T-cell (primary cell): ENCODE results near the gene FZR1. TPM values are rescaled to one million over a fixed set of nuclear protein-coding genes. Genes with fewer than 3 reads are reported as not detected.

Experiments
- ATAC-seq, 4 experiments: fragments of 200-7000 bp in 3 of 4; fragments of 150-1000 bp in 1 of 4; cut with Tn5 transposase; replicated peaks in 1 of 4; 1 replicate in 3 of 4; 2 replicates in 1 of 4; pipeline ENCODE4 v1.10.0; 2021; ENCODE audit warnings: moderate library complexity in 3 of 4, mild to moderate bottlenecking in 2 of 4, moderate number of reproducible peaks in 1 of 4
- CTCF ChIA-PET, 2 donors: fragments of 300-600 bp; sonication (Branson Sonifier 250); formaldehyde crosslinking; loops; one replicate each; lab custom pipeline; 2022; ENCODE audit warnings: antibody characterized with exemption in 2 of 2; lab: Charles Lee
- POLR2A ChIA-PET, 2 donors: fragments of 300-600 bp; sonication (Branson Sonifier 250); formaldehyde crosslinking; loops; one replicate each; lab custom pipeline; 2022; ENCODE audit warnings: antibody characterized with exemption in 2 of 2; lab: Charles Lee
- DNase-seq, 35 experiments: peaks; one replicate each; pipeline versions ENCODE4 v3.0.0 to v3.0.0-alpha.2; 2013 to 2023
- H3K27ac ChIP-seq: one replicate; pipeline ENCODE4 v1.5.1; 2013; ENCODE audit warnings: low read length
- H3K27me3 ChIP-seq, 2 experiments: replicated peaks in 1 of 2; 1 replicate in 1 of 2; 2 replicates in 1 of 2; pipeline versions ENCODE4 v1.6.1 to v1.7.0; 2013; ENCODE audit warnings: low read length in 1 of 2, mixed read lengths in 1 of 2; ENCODE audit not compliant: control insufficient read depth in 2 of 2, insufficient read depth in 2 of 2; ENCODE audit errors: extremely low read depth in 1 of 2
- H3K36me3 ChIP-seq, 2 donors: 1 replicate in 1 of 2; 2 replicates in 1 of 2; pipeline versions ENCODE4 v1.6.1 to v1.7.0; 2013; ENCODE audit warnings: low read length in 1 of 2; ENCODE audit not compliant: control insufficient read depth in 2 of 2, insufficient read depth in 1 of 2; ENCODE audit errors: extremely low read depth in 1 of 2
- H3K4me1 ChIP-seq, 2 experiments: 1 replicate in 1 of 2; 2 replicates in 1 of 2; pipeline versions ENCODE4 v1.6.1 to v1.7.0; 2013; ENCODE audit warnings: low read length in 2 of 2, mixed read lengths in 1 of 2; ENCODE audit not compliant: insufficient read depth in 2 of 2, control insufficient read depth in 1 of 2; ENCODE audit errors: extremely low read depth in 1 of 2
- H3K4me3 ChIP-seq, 2 donors: 1 replicate in 1 of 2; 2 replicates in 1 of 2; pipeline versions ENCODE4 v1.5.1 to v1.7.0; 2013; ENCODE audit warnings: mild to moderate bottlenecking in 2 of 2, low read length in 1 of 2, moderate library complexity in 1 of 2; ENCODE audit not compliant: control insufficient read depth in 1 of 2; ENCODE audit errors: extremely low read depth in 1 of 2
- H3K9me3 ChIP-seq: 2 replicates; pipeline ENCODE4 v1.7.0; 2013
- H3K27ac Mint-ChIP-seq, 2 donors: one replicate each; pipeline ENCODE4 v1.8.0; 2020 to 2021; ENCODE audit warnings: mild to moderate bottlenecking in 2 of 2, mixed read lengths in 2 of 2
- H3K27me3 Mint-ChIP-seq, 2 donors: one replicate each; pipeline ENCODE4 v1.8.0; 2021 to 2022; ENCODE audit warnings: mixed read lengths in 2 of 2
- H3K36me3 Mint-ChIP-seq: one replicate; pipeline ENCODE4 v1.8.0; 2021; ENCODE audit warnings: mixed read lengths
- H3K4me1 Mint-ChIP-seq, 3 donors: one replicate each; pipeline ENCODE4 v1.8.0; 2020 to 2022; ENCODE audit warnings: mixed read lengths in 3 of 3, mild to moderate bottlenecking in 1 of 3
- H3K4me3 Mint-ChIP-seq, 3 donors: one replicate each; pipeline ENCODE4 v1.8.0; 2020 to 2022; ENCODE audit warnings: mild to moderate bottlenecking in 3 of 3, mixed read lengths in 3 of 3, moderate library complexity in 3 of 3
- H3K9me3 Mint-ChIP-seq, 3 donors: one replicate each; pipeline ENCODE4 v1.8.0; 2020 to 2022; ENCODE audit warnings: mixed read lengths in 3 of 3
- WGBS: methylation state at CpG from one replicate; pipeline ENCODE4 v1.1.5; 2013; ENCODE audit warnings: missing lambda C conversion rate; ENCODE audit not compliant: insufficient coverage; 5-methylcytosine and 5-hydroxymethylcytosine counted together
- total RNA-seq, 35 experiments: library from RNA in 6 of 35; stranded (reverse) in 6 of 35; fragments of 120-200 nt in 1 of 35; gene quantifications; one replicate each; pipeline versions ENCODE4 v1.2.1 to v1.2.4 and lab custom pipeline; 2013 to 2026

The FZR1 gene
- total RNA-seq, 5 donors from 2014 or later (not counting 1 experiment from before 2014, with no cell fraction given) = 74.0 to 85.6 (median 77.8) TPM

DNA sequence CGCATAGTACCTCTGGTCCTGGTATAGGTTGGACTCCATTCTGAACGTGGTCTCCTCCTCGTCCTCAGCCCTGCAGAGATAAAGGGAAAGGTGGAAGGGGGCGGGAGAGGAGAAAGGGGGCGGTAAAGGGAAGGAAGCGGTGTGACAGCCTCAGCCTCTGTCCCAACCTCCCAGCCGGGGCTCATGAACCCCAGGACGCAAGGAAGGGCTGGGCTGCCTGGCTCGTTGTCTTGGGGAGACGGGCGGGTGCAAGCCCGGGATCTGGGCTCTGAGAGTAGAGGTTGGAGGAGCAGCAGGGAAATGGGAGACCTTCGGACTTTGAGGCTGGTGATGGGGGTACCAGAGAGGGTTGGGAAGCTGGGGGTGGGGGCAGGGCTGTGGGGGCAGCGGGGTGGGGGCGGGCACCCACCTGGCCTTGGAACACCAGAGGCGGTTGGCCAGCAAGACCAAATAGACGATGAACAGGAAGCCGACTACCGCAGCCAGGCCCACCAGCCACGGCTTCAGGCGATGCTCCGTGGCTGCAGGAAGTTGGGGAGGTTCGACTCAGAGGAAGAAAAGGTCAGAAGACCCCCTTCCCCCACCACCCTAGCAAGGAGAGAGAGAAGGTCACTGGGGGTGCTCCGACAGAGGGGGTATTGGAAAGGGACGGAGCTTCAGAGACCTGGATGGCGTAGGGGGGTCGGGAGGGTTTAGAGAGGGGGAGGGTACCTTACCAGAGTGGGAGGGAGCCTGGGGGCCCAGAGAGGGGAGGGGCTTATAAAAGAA is 27.5 kb upstream of the FZR1 start:
- no peaks in the 10 kb centered on the region for H3K36me3 Mint-ChIP-seq
- no peaks in the 10 kb centered on the region for H3K9me3 Mint-ChIP-seq
- DNase-seq (peak in 6 of 35 experiments; percentile 7 to 30 (median 17)), ATAC-seq (peak; percentile 10 to 50 (median 30))
- Histone ChIP-seq H3K4me3 (peak overlapping the region in 1 of 2 donors; percentile 15), H3K9me3 (no peaks in the 10 kb centered on the region), H3K27me3 (peaks cover 0 to 18% of the 10 kb centered on the region in 2 experiments), H3K36me3 (no peaks in the 10 kb centered on the region), H3K27ac (no peak overlapping the region), H3K4me1 (peaks cover 2 to 23% of the 10 kb centered on the region in 2 experiments)
- H3K4me3 Mint-ChIP-seq = peak overlapping the region; percentile 60 to 69 (median 60)
- WGBS = 20% methylated on average over 3 of the region's 27 CpGs
- H3K27me3 Mint-ChIP-seq = peaks cover 0 to 1% of the 10 kb centered on the region in 2 donors
- ChIA-PET POLR2A (no interaction called here), CTCF (interaction anchor here in 1 of 2 donors (0.5 to 1.0 kb wide), 4 partner anchors 20 to 986 kb away, joined by 3 to 5 read pairs (median 4); partner anchors contain the start of gene DOHH)
- H3K4me1 Mint-ChIP-seq = peaks cover 9 to 23% (median 13%) of the 10 kb centered on the region in 3 donors
- peak overlapping the region in 1 of 2 donors; percentile 70 for H3K27ac Mint-ChIP-seq

DNA sequence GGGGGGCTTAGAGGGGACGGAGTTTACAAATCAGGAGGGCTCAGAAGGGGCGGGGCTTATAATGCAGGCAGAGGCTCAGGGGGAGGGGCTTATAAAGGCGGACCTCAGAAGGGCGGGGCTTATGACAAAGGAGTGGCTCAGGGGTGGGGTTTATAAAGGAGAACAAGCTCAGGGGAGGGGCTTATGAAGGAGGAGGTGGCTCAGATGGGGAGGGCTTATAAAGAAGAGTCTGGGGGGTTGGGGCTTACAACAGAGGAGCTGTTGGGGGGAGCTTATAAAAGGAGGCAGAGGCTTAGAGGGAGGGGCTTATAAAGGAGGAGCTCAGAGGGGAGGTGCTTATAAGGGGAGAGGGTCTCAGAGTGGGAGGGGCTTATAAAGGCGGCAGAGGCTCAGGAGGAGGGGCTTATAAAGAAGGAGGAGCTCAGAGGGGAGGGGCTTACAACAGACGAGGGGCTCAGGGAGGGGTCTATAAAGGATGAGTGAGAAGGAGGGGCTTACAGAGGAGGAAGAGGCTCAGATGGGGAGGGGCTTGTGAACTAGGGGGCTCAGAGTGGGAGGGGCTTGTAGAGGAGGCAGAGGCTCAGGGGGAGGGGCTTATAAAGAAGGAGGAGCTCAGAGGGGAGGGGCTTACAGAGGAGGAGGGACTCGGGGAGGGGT is 26.8 kb upstream of the FZR1 start:
- Mint-ChIP-seq H3K36me3 (no peaks in the 10 kb centered on the region), H3K4me1 (peaks cover 9 to 23% (median 13%) of the 10 kb centered on the region in 3 donors), H3K9me3 (no peaks in the 10 kb centered on the region), H3K27me3 (no peaks in the 10 kb centered on the region), H3K27ac (no peak overlapping the region), H3K4me3 (peak overlapping the region in 1 of 3 donors; percentile 69)
- DNase-seq = peak in 33 of 35 experiments; percentile 18 to 72 (median 50)
- H3K9me3 ChIP-seq = no peaks in the 10 kb centered on the region
- peak overlapping the region in 1 of 2 donors; percentile 15 for H3K4me3 ChIP-seq
- POLR2A ChIA-PET = no interaction called here
- no peak overlapping the region for H3K27ac ChIP-seq
- H3K36me3 ChIP-seq = no peaks in the 10 kb centered on the region
- H3K4me1 ChIP-seq = peaks cover 2 to 23% of the 10 kb centered on the region in 2 experiments
- CTCF ChIA-PET = interaction anchor here in 1 of 2 donors (0.5 to 1.0 kb wide), 6 partner anchors 20 to 747 kb away, joined by 3 to 5 read pairs (median 4); partner anchors contain the start of gene DOHH
- H3K27me3 ChIP-seq = peaks cover 0 to 14% of the 10 kb centered on the region in 2 experiments
- ATAC-seq = peak; percentile 51 to 76 (median 64)
- 7% methylated on average over 7 of the region's 7 CpGs for WGBS

DNA sequence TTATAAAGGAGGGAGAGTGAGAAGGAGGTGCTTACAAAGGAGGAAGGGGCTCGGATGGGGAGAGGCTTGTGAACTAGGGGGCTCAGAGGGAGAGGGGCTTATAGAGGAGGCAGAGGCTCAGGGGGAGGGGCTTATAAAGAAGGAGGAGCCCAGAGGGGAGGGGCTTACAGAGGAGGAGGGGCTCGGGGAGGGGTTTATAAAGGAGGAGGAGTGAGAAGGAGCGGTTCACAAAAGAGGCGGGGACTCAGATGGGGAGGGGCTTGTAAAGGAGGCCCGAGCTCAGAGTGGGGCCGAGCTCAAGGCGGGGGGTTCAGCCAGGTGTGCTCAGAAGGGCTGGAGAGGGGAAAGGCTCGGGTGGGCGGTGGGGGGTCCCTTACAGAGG is 26.3 kb upstream of the FZR1 start:
- Histone ChIP-seq H3K27ac (no peak overlapping the region), H3K36me3 (no peaks in the 10 kb centered on the region), H3K4me3 (no peak overlapping the region), H3K27me3 (peaks cover 0 to 14% of the 10 kb centered on the region in 2 experiments), H3K9me3 (no peaks in the 10 kb centered on the region), H3K4me1 (peaks cover 2 to 23% of the 10 kb centered on the region in 2 experiments)
- DNase-seq = peak in 27 of 35 experiments; percentile 22 to 53 (median 36)
- H3K27ac Mint-ChIP-seq = no peak overlapping the region
- 54% methylated on average over 6 of the region's 9 CpGs for WGBS
- CTCF ChIA-PET = interaction anchor here in 1 of 2 donors (0.5 to 1.0 kb wide), 4 partner anchors 21 to 747 kb away, joined by 3 to 4 read pairs (median 3); partner anchors contain the start of gene DOHH
- H3K4me3 Mint-ChIP-seq = peak overlapping the region in 1 of 3 donors; percentile 69
- POLR2A ChIA-PET = no interaction called here
- no peaks in the 10 kb centered on the region for H3K36me3 Mint-ChIP-seq
- no peaks in the 10 kb centered on the region for H3K27me3 Mint-ChIP-seq
- peaks cover 9 to 28% (median 13%) of the 10 kb centered on the region in 3 donors for H3K4me1 Mint-ChIP-seq
- ATAC-seq = peak in 3 of 4 experiments; percentile 20 to 58 (median 35)
- no peaks in the 10 kb centered on the region for H3K9me3 Mint-ChIP-seq

DNA sequence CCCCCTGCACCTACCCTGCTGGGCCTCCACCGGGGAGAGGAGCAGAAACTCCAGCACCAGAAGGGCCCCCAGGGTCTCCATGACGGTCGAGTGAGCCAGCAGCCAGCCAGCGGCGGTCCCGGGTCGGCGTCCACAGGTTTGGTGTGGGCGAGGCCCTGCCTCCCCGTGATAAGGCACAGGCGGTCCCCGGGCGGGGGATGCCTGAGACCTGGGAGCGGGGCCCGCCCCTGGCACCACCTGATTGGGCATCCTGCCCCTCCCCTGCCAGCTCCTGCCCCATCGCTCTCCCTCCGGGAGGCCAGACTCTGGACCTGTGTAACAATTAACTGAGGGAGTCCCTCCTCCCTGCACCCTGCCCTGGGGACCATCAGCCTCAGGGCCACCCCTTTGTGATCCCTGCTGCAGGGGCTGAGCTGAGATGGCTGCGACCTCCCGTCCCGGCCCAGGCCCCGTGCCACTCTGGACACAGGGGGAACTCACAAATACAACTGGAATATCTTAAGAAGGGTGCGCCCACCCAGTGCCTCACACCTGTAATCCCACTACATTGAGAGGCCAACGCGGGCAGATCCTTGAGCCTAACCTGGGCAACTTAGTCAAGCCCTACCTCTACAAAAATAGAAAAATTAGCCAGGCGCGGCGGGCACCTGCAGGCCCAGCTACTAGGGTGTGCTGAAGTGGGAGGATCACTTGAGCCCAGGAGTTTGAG is 25.6 kb upstream of the FZR1 start, which contains the start of gene SMIM24:
TSS of gene SMIM24 (minus strand) at position 143 of the 709 bp plus-strand sequence. CDS start at position 81, 62 bp downstream.
- Histone ChIP-seq H3K4me3 (no peak within 1 kb of the TSS), H3K27me3 (peaks cover 0 to 19% of the 10 kb centered on the region in 2 experiments), H3K27ac (no peak within 1 kb of the TSS), H3K9me3 (no peaks in the 10 kb centered on the region), H3K36me3 (no peaks in the 10 kb centered on the region), H3K4me1 (peaks cover 2 to 23% of the 10 kb centered on the region in 2 experiments)
- H3K4me3 Mint-ChIP-seq = peak within 1 kb of the TSS in 1 of 3 donors; percentile 69
- no peak for DNase-seq
- no peaks in the 10 kb centered on the region for H3K36me3 Mint-ChIP-seq
- ATAC-seq = no peak
- no peaks in the 10 kb centered on the region for H3K27me3 Mint-ChIP-seq
- CTCF ChIA-PET = interaction anchor here in 1 of 2 donors (0.9 kb wide), 1 partner anchor 8 kb away, joined by 4 read pairs; no protein-coding TSS in a partner anchor
- POLR2A ChIA-PET = no interaction called here
- H3K9me3 Mint-ChIP-seq = no peaks in the 10 kb centered on the region
- no peak within 1 kb of the TSS for H3K27ac Mint-ChIP-seq
- H3K4me1 Mint-ChIP-seq = peaks cover 9 to 31% (median 13%) of the 10 kb centered on the region in 3 donors
- 92% methylated on average over 15 of the region's 27 CpGs for WGBS

DNA sequence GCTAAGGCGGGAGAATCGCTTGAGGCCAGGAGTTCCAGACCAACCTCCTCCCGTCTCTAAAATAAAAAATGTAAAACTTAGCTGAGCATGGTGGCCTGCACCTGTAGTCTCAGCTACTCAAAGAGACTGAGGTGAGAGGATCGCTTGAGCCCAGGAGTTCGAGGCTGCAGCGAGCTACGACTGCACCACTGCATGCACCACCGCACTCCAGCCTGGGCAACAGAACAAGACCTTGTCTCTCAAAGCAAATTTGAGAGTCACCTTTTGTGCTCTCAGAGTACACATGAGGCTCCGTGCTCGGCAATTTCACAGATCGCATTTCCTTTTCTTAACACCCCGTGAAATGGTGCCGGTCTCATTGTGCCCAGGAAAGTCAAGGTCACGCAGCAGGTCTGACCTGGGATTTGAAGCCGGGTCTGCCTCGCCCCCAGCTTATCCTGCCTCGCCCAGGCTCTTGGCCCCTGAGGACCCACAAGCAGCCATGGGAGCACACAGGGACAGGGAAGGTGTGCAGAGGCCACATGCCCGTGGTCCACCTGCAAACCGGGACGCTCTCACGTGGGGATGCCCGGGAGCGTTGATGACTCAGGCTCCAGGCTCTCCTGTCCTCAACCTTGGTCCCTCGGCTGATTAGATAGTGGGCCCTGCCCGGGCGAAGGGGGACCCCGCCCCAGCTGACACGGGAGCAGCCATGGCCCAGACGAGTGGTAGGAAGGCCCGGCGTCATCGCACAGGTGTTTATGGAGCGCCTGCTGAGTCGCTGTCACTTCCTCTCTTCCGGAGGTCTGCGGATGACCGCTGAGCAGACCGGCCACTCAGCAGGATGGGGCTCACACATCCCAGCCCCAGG is 24.6 kb upstream of the FZR1 start:
- DNase-seq = no peak
- Histone ChIP-seq H3K36me3 (no peaks in the 10 kb centered on the region), H3K4me3 (no peak overlapping the region), H3K9me3 (no peaks in the 10 kb centered on the region), H3K27me3 (peaks cover 0 to 17% of the 10 kb centered on the region in 2 experiments), H3K27ac (no peak overlapping the region), H3K4me1 (peaks cover 2 to 23% of the 10 kb centered on the region in 2 experiments)
- ChIA-PET POLR2A (no interaction called here), CTCF (interaction anchor here (0.6 to 0.9 kb wide), 3 partner anchors 9 to 899 kb away, joined by 3 to 4 read pairs (median 4); no protein-coding TSS in a partner anchor)
- no peaks in the 10 kb centered on the region for H3K36me3 Mint-ChIP-seq
- peaks cover 9 to 31% (median 13%) of the 10 kb centered on the region in 3 donors for H3K4me1 Mint-ChIP-seq
- no peaks in the 10 kb centered on the region for H3K9me3 Mint-ChIP-seq
- no peak for ATAC-seq
- H3K27me3 Mint-ChIP-seq = no peaks in the 10 kb centered on the region
- H3K27ac Mint-ChIP-seq = no peak overlapping the region
- no peak overlapping the region for H3K4me3 Mint-ChIP-seq
- WGBS = 93% methylated on average over 37 of the region's 38 CpGs
